ENCODE measurements around the gene GSC. TPM values are rescaled to one million over a fixed set of nuclear protein-coding genes. Genes with fewer than 3 reads are reported as not detected.

Gene GSC
- total RNA-seq, 2 donors from 2014 or later: 0.52 TPM; not detected in 1

- no peak overlapping the region for H3K27ac ChIP-seq
- H3K4me1 ChIP-seq: peaks cover 0 to 33% of the 10 kb centered on the region in 2 donors
- no peaks in the 10 kb centered on the region for H3K9me3 ChIP-seq
- TF ChIP-seq CTCF (IDR thresholded peaks at IDR 0.05): no peak
- H3K36me3 ChIP-seq: no peaks in the 10 kb centered on the region
- H3K4me3 ChIP-seq: no peak overlapping the region
- no peak for DNase-seq (ENCODE audit: low spot score)
- H3K27me3 ChIP-seq: peaks cover 75 to 87% of the 10 kb centered on the region in 2 donors
Observed at GRCh38 chr14:94771158-94771905, 1.4 kb upstream of the GSC start.

GRCh38 chr14:94770815-94771157 is 873 bp upstream of the GSC start:
- Histone ChIP-seq H3K9me3 (no peaks in the 10 kb centered on the region), H3K4me1 (peaks cover 0 to 33% of the 10 kb centered on the region in 2 donors), H3K36me3 (no peaks in the 10 kb centered on the region), H3K4me3 (no peak overlapping the region), H3K27ac (no peak overlapping the region), H3K27me3 (peaks cover 73 to 84% of the 10 kb centered on the region in 2 donors)
- DNase-seq (ENCODE audit: low spot score): no peak
- TF ChIP-seq CTCF (IDR thresholded peaks at IDR 0.05): no peak

- Histone ChIP-seq H3K4me1 (peaks cover 0 to 33% of the 10 kb centered on the region in 2 donors), H3K27me3 (peaks cover 68 to 79% of the 10 kb centered on the region in 2 donors), H3K9me3 (no peaks in the 10 kb centered on the region), H3K4me3 (peak overlapping the region; percentile 40 to 56), H3K27ac (no peak overlapping the region), H3K36me3 (no peaks in the 10 kb centered on the region)
- no peak for TF ChIP-seq CTCF (IDR thresholded peaks at IDR 0.05)
- DNase-seq (ENCODE audit: low spot score): no peak
Observed at GRCh38 chr14:94770251-94770749, 387 bp upstream of the GSC start.

GRCh38 chr14:94768521-94769390 is 1.2 kb downstream of the GSC start:
- Histone ChIP-seq H3K27me3 (peaks cover 53 to 67% of the 10 kb centered on the region in 2 donors), H3K9me3 (no peaks in the 10 kb centered on the region), H3K27ac (no peak overlapping the region), H3K4me3 (peak overlapping the region; percentile 19 to 56), H3K36me3 (no peaks in the 10 kb centered on the region), H3K4me1 (peaks cover 0 to 33% of the 10 kb centered on the region in 2 donors)
- TF ChIP-seq CTCF (IDR thresholded peaks at IDR 0.05): no peak
- DNase-seq (ENCODE audit: low spot score): no peak

- no peak overlapping the region for H3K27ac ChIP-seq
- H3K4me1 ChIP-seq: peaks cover 0 to 30% of the 10 kb centered on the region in 2 donors
- peaks cover 46 to 61% of the 10 kb centered on the region in 2 donors for H3K27me3 ChIP-seq
- no peak for TF ChIP-seq CTCF (IDR thresholded peaks at IDR 0.05)
- no peak for DNase-seq (ENCODE audit: low spot score)
- peak overlapping the region in 1 of 2 donors; percentile 56 for H3K4me3 ChIP-seq
- H3K9me3 ChIP-seq: no peaks in the 10 kb centered on the region
- no peaks in the 10 kb centered on the region for H3K36me3 ChIP-seq
Observed at GRCh38 chr14:94768141-94768520, 1.8 kb downstream of the GSC start.
